AG04450 (cell line): ENCODE measurements around the gene BAZ2B. TPM values are rescaled to one million over a fixed set of nuclear protein-coding genes. Genes with fewer than 3 reads are reported as not detected.

Experiments used
- CTCF ChIA-PET: fragments of 300-600, 350-600 bp; formaldehyde crosslinking; extraction: SDS; loops from one replicate; lab custom pipeline; 2022; ENCODE audit warnings: antibody characterized with exemption, inconsistent platforms; lab: Charles Lee
- POLR2A ChIA-PET: fragments of 350-600 bp; formaldehyde crosslinking; extraction: SDS; loops from one replicate; lab custom pipeline; 2021; ENCODE audit warnings: antibody characterized with exemption, inconsistent platforms; lab: Yijun Ruan, JAX
- DNase-seq: peaks from one replicate; pipeline ENCODE4 v3.0.0-alpha.2; 2011; ENCODE audit warnings: low read depth, low spot score
- H3K27ac ChIP-seq: one replicate; pipeline ENCODE4 v1.5.1; 2012; ENCODE audit warnings: low read depth, low read length, control low read depth
- H3K27me3 ChIP-seq: one replicate; pipeline ENCODE4 v1.6.0; 2012; ENCODE audit warnings: low read length; ENCODE audit not compliant: control insufficient read depth, insufficient read depth
- H3K4me3 ChIP-seq: 2 replicates; pipeline ENCODE4 v1.5.1; 2011; ENCODE audit warnings: mild to moderate bottlenecking, low read depth, low read length, control low read depth
- H3K9me3 ChIP-seq: 2 replicates; pipeline ENCODE4 v1.5.1; 2012; ENCODE audit warnings: low read length; ENCODE audit not compliant: control insufficient read depth, insufficient read depth
- polyA plus RNA-seq: library from polyadenylated mRNA; depleted of rRNA; stranded (reverse); fragments of >200 nt; gene quantifications from 2 replicates; pipeline ENCODE4 v1.2.3, GENCODE V29; 2011
- TF ChIP-seq, protein P1 (sequence below): IDR thresholded peaks from 2 replicates; pipeline ENCODE4 v1.5.1; 2011; ENCODE audit warnings: low read depth, low read length, control low read depth, inconsistent platforms

The BAZ2B gene
- polyA plus RNA-seq, 1 experiment: 44.7 TPM

GRCh38 chr2:159432610-159433009 lies 183.7 kb downstream of the BAZ2B start:
- CTCF ChIA-PET: no interaction called here
- DNase-seq: no peak
- no peaks in the 10 kb centered on the region for H3K9me3 ChIP-seq
- no peak overlapping the region for H3K27ac ChIP-seq
- H3K27me3 ChIP-seq: no peaks in the 10 kb centered on the region
- POLR2A ChIA-PET: no interaction called here
- H3K4me3 ChIP-seq: no peak overlapping the region
- TF ChIP-seq, protein P1, sequence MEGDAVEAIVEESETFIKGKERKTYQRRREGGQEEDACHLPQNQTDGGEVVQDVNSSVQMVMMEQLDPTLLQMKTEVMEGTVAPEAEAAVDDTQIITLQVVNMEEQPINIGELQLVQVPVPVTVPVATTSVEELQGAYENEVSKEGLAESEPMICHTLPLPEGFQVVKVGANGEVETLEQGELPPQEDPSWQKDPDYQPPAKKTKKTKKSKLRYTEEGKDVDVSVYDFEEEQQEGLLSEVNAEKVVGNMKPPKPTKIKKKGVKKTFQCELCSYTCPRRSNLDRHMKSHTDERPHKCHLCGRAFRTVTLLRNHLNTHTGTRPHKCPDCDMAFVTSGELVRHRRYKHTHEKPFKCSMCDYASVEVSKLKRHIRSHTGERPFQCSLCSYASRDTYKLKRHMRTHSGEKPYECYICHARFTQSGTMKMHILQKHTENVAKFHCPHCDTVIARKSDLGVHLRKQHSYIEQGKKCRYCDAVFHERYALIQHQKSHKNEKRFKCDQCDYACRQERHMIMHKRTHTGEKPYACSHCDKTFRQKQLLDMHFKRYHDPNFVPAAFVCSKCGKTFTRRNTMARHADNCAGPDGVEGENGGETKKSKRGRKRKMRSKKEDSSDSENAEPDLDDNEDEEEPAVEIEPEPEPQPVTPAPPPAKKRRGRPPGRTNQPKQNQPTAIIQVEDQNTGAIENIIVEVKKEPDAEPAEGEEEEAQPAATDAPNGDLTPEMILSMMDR: no peak

GRCh38 chr2:159427048-159427447 lies 189.3 kb downstream of the BAZ2B start:
- Histone ChIP-seq H3K9me3 (no peaks in the 10 kb centered on the region), H3K27ac (no peak overlapping the region), H3K4me3 (no peak overlapping the region), H3K27me3 (no peaks in the 10 kb centered on the region)
- ChIA-PET CTCF (interaction anchor here (1.3 kb wide), 1 partner anchor 9 kb away, joined by 4 read pairs; no protein-coding TSS in a partner anchor), POLR2A (no interaction called here)
- no peak for DNase-seq
- TF ChIP-seq, protein P1: no peak

DNA sequence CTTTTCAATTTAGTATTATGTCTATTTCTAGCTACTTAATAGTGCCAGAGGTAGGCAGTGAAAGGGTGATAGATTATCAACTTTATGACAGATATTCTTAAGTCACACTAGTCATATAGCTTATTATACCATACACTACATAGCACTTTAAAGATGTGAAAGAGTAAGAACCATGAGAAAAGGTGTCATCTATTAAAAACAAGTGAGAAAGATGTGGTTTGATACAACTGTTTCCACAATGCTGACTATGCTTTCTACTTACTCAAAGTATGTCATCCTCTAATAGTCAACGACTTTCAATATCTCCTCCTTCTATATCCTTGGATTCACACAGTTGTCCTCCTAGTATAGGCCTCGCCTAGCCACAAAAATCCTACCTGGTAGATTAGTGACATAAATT lies 196.9 kb downstream of the BAZ2B start:
- no peaks in the 10 kb centered on the region for H3K9me3 ChIP-seq
- TF ChIP-seq, protein P1: no peak
- H3K27ac ChIP-seq: no peak overlapping the region
- DNase-seq: no peak
- POLR2A ChIA-PET: no interaction called here
- H3K4me3 ChIP-seq: no peak overlapping the region
- CTCF ChIA-PET: no interaction called here
- no peaks in the 10 kb centered on the region for H3K27me3 ChIP-seq

- no peak overlapping the region for H3K4me3 ChIP-seq
- H3K27me3 ChIP-seq: no peaks in the 10 kb centered on the region
- DNase-seq: no peak
- no peaks in the 10 kb centered on the region for H3K9me3 ChIP-seq
- POLR2A ChIA-PET: no interaction called here
- TF ChIP-seq, protein P1: no peak
- CTCF ChIA-PET: no interaction called here
- H3K27ac ChIP-seq: no peak overlapping the region
These were observed 204.9 kb downstream of the BAZ2B start for GRCh38 chr2:159411460-159411859.

- ChIA-PET CTCF (no interaction called here), POLR2A (no interaction called here)
- Histone ChIP-seq H3K27me3 (no peaks in the 10 kb centered on the region), H3K27ac (no peak overlapping the region), H3K9me3 (no peaks in the 10 kb centered on the region), H3K4me3 (no peak overlapping the region)
- no peak for DNase-seq
- TF ChIP-seq, protein P1: no peak
These were observed 206.1 kb downstream of the BAZ2B start for GRCh38 chr2:159410276-159410675.
